GM18517 (cell line): ENCODE measurements around the gene MARK2.
"Not testable (repeated sequence)": the region's sequence is repeated elsewhere in the genome, so short reads cannot be mapped to it uniquely, and the experiment has no call there.

Source experiments
- ATAC-seq: cut with Tn5 transposase; IDR thresholded peaks from one replicate; pipeline ENCODE4 v1.9.1; 2021; ENCODE audit warnings: mild to moderate bottlenecking, moderate library complexity; ENCODE audit not compliant: unreplicated experiment

Gene MARK2

GRCh38 chr11:63838678-63839507 is at the start of gene MARK2:
Gene MARK2, plus strand, starts transcription at chr11:63839110. Its CDS starts 397 bp downstream, at chr11:63839507.
- peak; percentile 70 for ATAC-seq

- ATAC-seq, result no peak
Observed at GRCh38 chr11:63791495-63792167, 47.3 kb upstream of the MARK2 start.

- no peak for ATAC-seq
Observed at GRCh38 chr11:63793161-63793560, 45.7 kb upstream of the MARK2 start.

GRCh38 chr11:63795066-63795465 is 43.8 kb upstream of the MARK2 start:
- no peak for ATAC-seq

GRCh38 chr11:63800921-63801320 is 38.0 kb upstream of the MARK2 start:
- ATAC-seq, result no peak

- no peak for ATAC-seq
Observed at GRCh38 chr11:63802637-63803414, 36.1 kb upstream of the MARK2 start.

- no peak for ATAC-seq
Observed at GRCh38 chr11:63804259-63804658, 34.7 kb upstream of the MARK2 start.

- no peak for ATAC-seq
Observed at GRCh38 chr11:63805844-63806415, 33.0 kb upstream of the MARK2 start.

- not testable (repeated sequence) for ATAC-seq
Observed at GRCh38 chr11:63810383-63810782, 28.5 kb upstream of the MARK2 start.

GRCh38 chr11:63811522-63811921 is 27.4 kb upstream of the MARK2 start:
- ATAC-seq, result no peak

- peak; percentile 63 for ATAC-seq
Observed at GRCh38 chr11:63813035-63813562, 25.8 kb upstream of the MARK2 start, which contains the start of gene SPINDOC. Gene SPINDOC, plus strand, starts transcription at chr11:63813456. Its CDS starts 231 bp downstream, at chr11:63813687.

GRCh38 chr11:63813563-63814382 is 25.1 kb upstream of the MARK2 start:
- peak; percentile 37 for ATAC-seq

- ATAC-seq, result peak; percentile 10
Observed at GRCh38 chr11:63814383-63814736, 24.6 kb upstream of the MARK2 start.

GRCh38 chr11:63816166-63816565 is 22.7 kb upstream of the MARK2 start:
- ATAC-seq, result no peak

GRCh38 chr11:63816732-63817131 is 22.2 kb upstream of the MARK2 start:
- ATAC-seq, result no peak

- no peak for ATAC-seq
Observed at GRCh38 chr11:63817758-63818498, 21.0 kb upstream of the MARK2 start.

GRCh38 chr11:63818609-63819008 is 20.3 kb upstream of the MARK2 start:
- no peak for ATAC-seq

- no peak for ATAC-seq
Observed at GRCh38 chr11:63821411-63821810, 17.5 kb upstream of the MARK2 start.

- no peak for ATAC-seq
Observed at GRCh38 chr11:63826471-63827190, 12.3 kb upstream of the MARK2 start.
